Neural cell (in vitro differentiated cells): Measurements from ENCODE around the gene GEMIN2.

Experiments used
- CTCF ChIP-seq: fragments of 450-650 bp; IDR thresholded peaks from 2 replicates; pipeline ENCODE4 v1.5.1; 2014; ENCODE audit warnings: antibody characterized with exemption, mild to moderate bottlenecking, moderate library complexity; ENCODE audit not compliant: poor library complexity, severe bottlenecking
- EP300 ChIP-seq: fragments of 450-650 bp; conservative IDR thresholded peaks from 2 replicates; pipeline ENCODE4 v1.6.1; 2014; ENCODE audit warnings: antibody characterized with exemption, mild to moderate bottlenecking, moderate library complexity; ENCODE audit not compliant: poor library complexity, severe bottlenecking
- EZH2 ChIP-seq: fragments of 200-600, 300-800 bp; shearing (Covaris generic), sonication (generic); IDR thresholded peaks from 2 replicates; pipeline ENCODE4 v1.6.1; 2014; ENCODE audit warnings: antibody characterized with exemption, low read length, borderline replicate concordance, mild to moderate bottlenecking; ENCODE audit not compliant: insufficient read depth, poor library complexity, severe bottlenecking
- MXI1 ChIP-seq: fragments of 450-650 bp; conservative IDR thresholded peaks from 2 replicates; pipeline ENCODE4 v1.6.1; 2014; ENCODE audit warnings: antibody characterized with exemption, mild to moderate bottlenecking; ENCODE audit not compliant: poor library complexity, severe bottlenecking
- POLR2AphosphoS5 ChIP-seq: IDR thresholded peaks from 2 replicates; pipeline ENCODE4 v1.6.1; 2012
- RAD21 ChIP-seq: fragments of 450-650 bp; conservative IDR thresholded peaks from 2 replicates; pipeline ENCODE4 v1.6.1; 2014; ENCODE audit warnings: antibody characterized with exemption, mild to moderate bottlenecking, moderate library complexity
- SMC3 ChIP-seq: fragments of 450-650 bp; conservative IDR thresholded peaks from 2 replicates; pipeline ENCODE4 v1.6.1; 2014; ENCODE audit warnings: antibody characterized with exemption, mild to moderate bottlenecking, moderate library complexity; ENCODE audit not compliant: poor library complexity
- TAF1 ChIP-seq: IDR thresholded peaks from 2 replicates; pipeline ENCODE4 v1.6.1; 2012; ENCODE audit warnings: low read depth
- TF ChIP-seq, protein P1 (sequence below): IDR thresholded peaks from 2 replicates; pipeline ENCODE4 v1.6.1; 2012; ENCODE audit warnings: borderline replicate concordance

GRCh38 chr14:39090548-39091111 lies 23.5 kb upstream of the GEMIN2 start:
- no peak for TF ChIP-seq CTCF
- no peak for TF ChIP-seq EP300
- TF ChIP-seq, protein P1, sequence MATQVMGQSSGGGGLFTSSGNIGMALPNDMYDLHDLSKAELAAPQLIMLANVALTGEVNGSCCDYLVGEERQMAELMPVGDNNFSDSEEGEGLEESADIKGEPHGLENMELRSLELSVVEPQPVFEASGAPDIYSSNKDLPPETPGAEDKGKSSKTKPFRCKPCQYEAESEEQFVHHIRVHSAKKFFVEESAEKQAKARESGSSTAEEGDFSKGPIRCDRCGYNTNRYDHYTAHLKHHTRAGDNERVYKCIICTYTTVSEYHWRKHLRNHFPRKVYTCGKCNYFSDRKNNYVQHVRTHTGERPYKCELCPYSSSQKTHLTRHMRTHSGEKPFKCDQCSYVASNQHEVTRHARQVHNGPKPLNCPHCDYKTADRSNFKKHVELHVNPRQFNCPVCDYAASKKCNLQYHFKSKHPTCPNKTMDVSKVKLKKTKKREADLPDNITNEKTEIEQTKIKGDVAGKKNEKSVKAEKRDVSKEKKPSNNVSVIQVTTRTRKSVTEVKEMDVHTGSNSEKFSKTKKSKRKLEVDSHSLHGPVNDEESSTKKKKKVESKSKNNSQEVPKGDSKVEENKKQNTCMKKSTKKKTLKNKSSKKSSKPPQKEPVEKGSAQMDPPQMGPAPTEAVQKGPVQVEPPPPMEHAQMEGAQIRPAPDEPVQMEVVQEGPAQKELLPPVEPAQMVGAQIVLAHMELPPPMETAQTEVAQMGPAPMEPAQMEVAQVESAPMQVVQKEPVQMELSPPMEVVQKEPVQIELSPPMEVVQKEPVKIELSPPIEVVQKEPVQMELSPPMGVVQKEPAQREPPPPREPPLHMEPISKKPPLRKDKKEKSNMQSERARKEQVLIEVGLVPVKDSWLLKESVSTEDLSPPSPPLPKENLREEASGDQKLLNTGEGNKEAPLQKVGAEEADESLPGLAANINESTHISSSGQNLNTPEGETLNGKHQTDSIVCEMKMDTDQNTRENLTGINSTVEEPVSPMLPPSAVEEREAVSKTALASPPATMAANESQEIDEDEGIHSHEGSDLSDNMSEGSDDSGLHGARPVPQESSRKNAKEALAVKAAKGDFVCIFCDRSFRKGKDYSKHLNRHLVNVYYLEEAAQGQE: no peak
- no peak for TF ChIP-seq RAD21
- TF ChIP-seq EZH2: no peak
- TF ChIP-seq TAF1: no peak
- no peak for TF ChIP-seq MXI1
- TF ChIP-seq SMC3: no peak
- no peak for TF ChIP-seq POLR2AphosphoS5
